ENCODE results near the gene GIPC1.
"Not testable (repeated sequence)": the region's sequence is repeated elsewhere in the genome, so short reads cannot be mapped to it uniquely, and the experiment has no call there.

GIPC1 gene

DNA sequence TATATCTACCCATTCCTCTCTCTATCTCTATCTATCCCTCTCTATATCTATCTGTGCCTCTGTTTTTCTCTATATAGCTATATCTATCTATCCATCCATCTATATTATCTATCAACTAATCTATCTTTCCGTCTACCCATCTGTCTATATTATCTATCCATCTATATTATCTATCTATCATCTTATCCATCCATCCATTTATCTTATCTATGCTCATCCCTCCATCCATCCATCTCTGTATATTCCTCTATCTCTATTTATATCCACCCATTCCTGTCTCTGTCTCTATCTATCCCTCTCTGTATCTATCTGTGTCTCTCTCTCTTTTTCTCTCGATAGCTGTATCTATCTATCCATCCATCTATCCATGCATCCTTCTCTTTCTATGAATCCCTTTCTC, 35.0 kb downstream of the GIPC1 start:
- no peak overlapping the region for H3K27ac ChIP-seq
- ChIA-PET POLR2A (ENCODE audit: low non-redundant PET) (no interaction called here), CTCF (no interaction called here)
- no peak for DNase-seq (ENCODE audit: low spot score)
- TF ChIP-seq, protein P1, sequence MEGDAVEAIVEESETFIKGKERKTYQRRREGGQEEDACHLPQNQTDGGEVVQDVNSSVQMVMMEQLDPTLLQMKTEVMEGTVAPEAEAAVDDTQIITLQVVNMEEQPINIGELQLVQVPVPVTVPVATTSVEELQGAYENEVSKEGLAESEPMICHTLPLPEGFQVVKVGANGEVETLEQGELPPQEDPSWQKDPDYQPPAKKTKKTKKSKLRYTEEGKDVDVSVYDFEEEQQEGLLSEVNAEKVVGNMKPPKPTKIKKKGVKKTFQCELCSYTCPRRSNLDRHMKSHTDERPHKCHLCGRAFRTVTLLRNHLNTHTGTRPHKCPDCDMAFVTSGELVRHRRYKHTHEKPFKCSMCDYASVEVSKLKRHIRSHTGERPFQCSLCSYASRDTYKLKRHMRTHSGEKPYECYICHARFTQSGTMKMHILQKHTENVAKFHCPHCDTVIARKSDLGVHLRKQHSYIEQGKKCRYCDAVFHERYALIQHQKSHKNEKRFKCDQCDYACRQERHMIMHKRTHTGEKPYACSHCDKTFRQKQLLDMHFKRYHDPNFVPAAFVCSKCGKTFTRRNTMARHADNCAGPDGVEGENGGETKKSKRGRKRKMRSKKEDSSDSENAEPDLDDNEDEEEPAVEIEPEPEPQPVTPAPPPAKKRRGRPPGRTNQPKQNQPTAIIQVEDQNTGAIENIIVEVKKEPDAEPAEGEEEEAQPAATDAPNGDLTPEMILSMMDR (conservative IDR thresholded peaks at IDR 0.05; ENCODE audit: low read depth): no peak

DNA sequence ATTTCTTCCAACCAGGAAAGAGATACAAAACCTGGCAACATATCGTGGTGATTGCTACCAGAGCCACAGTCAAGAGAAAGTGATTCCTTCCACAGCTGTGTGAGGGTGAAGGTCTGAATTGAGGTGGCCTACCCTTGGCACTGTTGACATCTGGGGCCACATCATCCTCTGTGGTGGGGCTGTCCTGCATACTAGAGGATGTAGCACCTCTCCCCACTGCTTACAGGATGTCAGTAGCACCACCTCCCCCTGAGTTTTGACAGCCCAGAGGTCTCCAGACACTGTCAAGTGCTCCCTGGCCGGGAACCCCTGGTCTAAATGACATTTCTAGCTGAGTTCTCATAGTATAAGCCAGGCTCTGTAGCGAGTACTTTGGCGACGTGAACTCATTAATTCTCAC, 36.2 kb downstream of the GIPC1 start:
- TF ChIP-seq, protein P1 (conservative IDR thresholded peaks at IDR 0.05; ENCODE audit: low read depth): no peak
- CTCF ChIA-PET: interaction anchor here (0.6 to 0.8 kb wide), 2 partner anchors 12 to 329 kb away, joined by 3 to 5 read pairs; no protein-coding TSS in a partner anchor
- POLR2A ChIA-PET (ENCODE audit: low non-redundant PET): interaction anchor here (0.6 kb wide), 1 partner anchor 30 kb away, joined by 3 read pairs; no protein-coding TSS in a partner anchor
- no peak for DNase-seq (ENCODE audit: low spot score)
- H3K27ac ChIP-seq: no peak overlapping the region

DNA sequence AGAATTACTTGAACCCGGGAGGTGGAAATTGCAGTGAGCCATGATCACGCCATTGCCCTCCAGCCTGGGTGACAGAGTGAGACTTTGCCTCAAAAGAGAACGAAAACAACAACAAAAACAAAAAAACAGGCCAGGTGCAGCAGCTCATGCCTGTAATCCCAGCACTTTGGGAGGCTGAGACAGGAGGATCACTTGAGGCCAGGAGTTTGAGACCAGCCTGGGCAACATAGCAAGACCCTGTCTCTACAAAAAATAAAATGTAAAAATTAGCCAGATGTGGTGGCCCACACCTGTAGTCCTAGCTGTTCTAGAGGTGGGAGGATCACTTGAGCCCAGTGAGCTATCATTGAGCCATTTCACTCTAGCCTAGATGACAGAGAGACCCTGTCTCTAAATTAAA, 43.6 kb downstream of the GIPC1 start:
- POLR2A ChIA-PET (ENCODE audit: low non-redundant PET); H3K27ac ChIP-seq; DNase-seq (ENCODE audit: low spot score); CTCF ChIA-PET: not testable (repeated sequence)

DNA sequence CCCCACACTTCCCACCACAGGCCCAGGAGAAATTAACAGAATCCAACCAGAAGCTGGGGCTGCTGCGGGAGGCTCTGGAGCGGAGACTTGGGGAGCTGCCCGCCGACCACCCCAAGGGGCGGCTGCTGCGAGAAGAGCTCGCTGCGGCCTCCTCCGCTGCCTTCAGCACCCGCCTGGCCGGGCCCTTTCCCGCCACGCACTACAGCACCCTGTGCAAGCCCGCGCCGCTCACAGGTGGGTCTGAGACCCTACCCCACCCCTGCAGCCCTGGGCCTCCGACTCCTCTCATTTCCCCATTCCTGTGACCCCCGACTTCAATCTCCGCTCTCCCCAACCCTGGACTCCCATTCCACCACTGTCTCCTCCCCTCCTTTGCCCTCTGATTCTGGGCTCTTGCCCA, 45.1 kb downstream of the GIPC1 start:
- no peak for DNase-seq (ENCODE audit: low spot score)
- POLR2A ChIA-PET (ENCODE audit: low non-redundant PET): no interaction called here

DNA sequence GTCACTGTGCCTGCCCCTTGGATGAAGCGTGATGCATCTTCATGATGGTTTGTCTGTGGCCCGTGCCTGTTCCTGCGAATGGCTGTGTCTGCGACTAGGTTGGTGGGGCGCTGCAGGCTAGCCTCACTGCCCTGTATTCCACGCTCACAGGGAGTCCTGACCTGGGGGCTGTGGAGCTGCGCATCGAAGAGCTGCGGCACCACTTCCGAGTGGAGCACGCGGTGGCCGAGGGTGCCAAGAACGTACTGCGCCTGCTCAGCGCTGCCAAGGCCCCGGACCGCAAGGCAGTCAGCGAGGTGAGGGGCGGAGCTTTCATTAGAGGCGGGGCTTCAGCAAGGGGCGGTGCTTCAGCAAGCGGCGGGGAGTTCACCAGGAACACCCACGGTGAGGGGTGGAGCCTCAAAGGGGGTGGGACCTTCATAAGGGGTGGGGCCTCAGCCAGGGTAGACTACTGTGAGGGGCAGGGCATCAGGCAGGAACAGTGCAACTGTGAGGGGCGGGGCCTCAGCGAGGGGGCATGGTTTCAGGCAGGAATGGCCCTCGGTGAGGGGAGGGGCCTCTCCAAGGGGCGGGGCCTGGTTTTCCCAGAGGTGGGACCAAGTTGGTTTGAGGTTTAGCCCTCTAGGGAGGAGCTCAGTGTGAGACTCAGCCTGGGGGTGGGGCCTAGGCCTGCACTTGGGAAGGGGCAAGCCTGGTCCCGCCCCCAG, 45.6 kb downstream of the GIPC1 start:
- POLR2A ChIA-PET (ENCODE audit: low non-redundant PET): no interaction called here
- CTCF ChIA-PET: no interaction called here
- TF ChIP-seq, protein P1 (conservative IDR thresholded peaks at IDR 0.05; ENCODE audit: low read depth): no peak
- peak; percentile 79 for DNase-seq (ENCODE audit: low spot score)
- H3K27ac ChIP-seq: peak overlapping the region; percentile 9

More for the DNA sequence above, 45.1 kb downstream of the GIPC1 start:
- H3K27ac ChIP-seq: peak overlapping the region; percentile 9
- CTCF ChIA-PET: no interaction called here
- TF ChIP-seq, protein P1 (conservative IDR thresholded peaks at IDR 0.05; ENCODE audit: low read depth): no peak

DNA sequence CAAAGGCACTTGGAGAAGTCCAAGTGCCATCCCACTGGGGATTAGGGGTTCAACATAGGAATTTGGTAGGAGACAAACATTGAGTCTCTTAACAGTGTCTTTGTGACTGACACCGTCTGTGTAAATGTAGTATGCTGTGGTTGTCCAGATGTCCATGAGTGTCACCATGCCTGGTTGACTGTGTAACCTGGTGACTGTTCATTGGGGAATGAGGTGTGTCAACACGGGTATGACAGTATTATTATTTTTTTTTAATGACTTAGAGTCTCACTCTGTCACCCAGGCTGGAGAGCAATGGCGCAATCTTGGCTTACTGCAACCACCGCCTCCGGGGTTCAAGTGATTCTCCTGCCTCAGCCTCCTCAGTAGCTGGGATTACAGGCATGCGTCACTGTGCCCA, 46.6 kb downstream of the GIPC1 start:
- CTCF ChIA-PET: no interaction called here

More for the DNA sequence above, 46.6 kb downstream of the GIPC1 start:
- no peak for DNase-seq (ENCODE audit: low spot score)
- peak overlapping the region; percentile 9 for H3K27ac ChIP-seq
- POLR2A ChIA-PET (ENCODE audit: low non-redundant PET): no interaction called here
- TF ChIP-seq, protein P1 (conservative IDR thresholded peaks at IDR 0.05; ENCODE audit: low read depth): no peak

Data from RWPE1 (cell line).